Right lobe of liver (tissue), 4 donors: ENCODE results near the gene CDH4.

Experiments used
- CTCF ChIP-seq, 4 donors: fragments of 200-600 bp in 3 of 4; fragments of 450-650 bp in 1 of 4; IDR thresholded peaks; one replicate each; pipeline versions ENCODE4 v1.5.1 to v1.8.0; 2016 to 2022; ENCODE audit warnings: antibody characterized with exemption in 4 of 4, mild to moderate bottlenecking in 2 of 4
- POLR2A ChIP-seq: fragments of 450-650 bp; IDR thresholded peaks from one replicate; pipeline ENCODE4 v1.6.1; 2017; ENCODE audit warnings: antibody characterized with exemption, mild to moderate bottlenecking
- donor health status: DM: no; HTN: no; CAD: no.
- donor health status: DM: no; HTN: no; CAD: no.
- donor health status: DM: no; HTN: yes; CAD: no.

DNA sequence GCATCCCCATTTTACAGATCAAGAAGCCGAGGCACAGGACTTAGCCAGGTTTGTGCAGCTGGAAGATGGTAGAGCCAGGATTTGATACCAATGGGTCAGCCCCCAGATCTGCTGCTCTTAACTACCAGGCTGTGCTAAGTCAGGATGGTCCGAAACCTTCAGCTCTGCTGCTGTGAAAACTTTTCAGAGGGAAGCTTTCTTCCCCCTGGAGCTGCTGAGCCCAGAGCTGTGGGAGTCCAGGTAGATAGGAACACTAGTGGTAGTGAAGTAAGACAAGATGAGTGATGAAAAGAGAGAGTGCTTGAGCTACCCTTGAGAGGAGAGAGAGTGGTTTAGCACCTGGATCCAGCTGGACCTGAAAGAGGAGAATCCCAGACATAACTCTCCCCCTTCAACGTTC lies 230.8 kb downstream of the CDH4 start:
- TF ChIP-seq CTCF (IDR thresholded peaks at IDR 0.05), result no peak
- TF ChIP-seq POLR2A, result no peak
